ENCODE results near the gene PDE8B.

The PDE8B gene

DNA sequence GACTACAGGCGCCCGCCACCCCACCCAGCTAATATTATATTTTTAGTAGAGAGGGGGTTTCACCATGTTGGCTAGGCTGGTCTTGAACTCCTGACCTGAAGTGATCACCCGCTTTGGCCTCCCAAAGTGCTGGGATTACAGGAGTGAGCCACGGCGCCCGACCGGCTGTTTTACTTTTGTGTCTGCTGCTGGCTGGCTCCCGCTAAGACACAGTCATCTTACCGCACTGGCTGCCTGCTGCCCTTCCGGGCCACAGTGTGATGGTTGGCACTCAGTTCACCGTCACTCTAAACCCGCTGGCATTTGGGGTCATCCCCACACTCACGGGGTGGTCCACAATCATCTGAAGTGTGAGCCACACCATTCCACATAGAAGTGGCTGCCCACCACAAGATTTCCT lies 188.0 kb downstream of the PDE8B start:
- TF ChIP-seq CREB1 (IDR thresholded peaks at IDR 0.05; ENCODE audit: low read depth) (no peak), TCF12 (IDR thresholded peaks at IDR 0.05; ENCODE audit: low read depth) (no peak)

DNA sequence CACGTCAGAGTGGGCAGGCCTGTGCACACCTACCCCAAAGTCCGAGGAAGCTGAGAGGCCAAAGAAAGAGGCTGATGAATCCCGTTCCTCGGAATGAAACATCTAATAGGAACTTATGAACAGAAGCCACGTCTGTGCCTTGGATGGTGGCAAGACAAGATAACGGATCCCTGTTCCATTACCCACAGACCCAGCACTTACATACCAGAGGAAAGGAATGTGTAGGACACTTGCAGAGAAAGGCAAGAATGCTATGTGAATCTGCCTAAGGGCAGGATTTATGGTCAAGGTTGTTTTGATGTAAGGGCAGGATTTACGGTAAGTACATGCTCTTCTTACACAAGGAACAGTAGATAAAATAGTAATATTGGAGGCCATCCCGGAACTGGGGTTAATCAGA lies 188.4 kb downstream of the PDE8B start:
- TF ChIP-seq ZBTB7A (IDR thresholded peaks at IDR 0.05; ENCODE audit: low read depth), result no peak
- no peak for TF ChIP-seq YY1 (IDR thresholded peaks at IDR 0.05; ENCODE audit: low read depth)
- TF ChIP-seq, protein P1, sequence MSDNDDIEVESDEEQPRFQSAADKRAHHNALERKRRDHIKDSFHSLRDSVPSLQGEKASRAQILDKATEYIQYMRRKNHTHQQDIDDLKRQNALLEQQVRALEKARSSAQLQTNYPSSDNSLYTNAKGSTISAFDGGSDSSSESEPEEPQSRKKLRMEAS (IDR thresholded peaks at IDR 0.05), result no peak
- TF ChIP-seq, protein P2, sequence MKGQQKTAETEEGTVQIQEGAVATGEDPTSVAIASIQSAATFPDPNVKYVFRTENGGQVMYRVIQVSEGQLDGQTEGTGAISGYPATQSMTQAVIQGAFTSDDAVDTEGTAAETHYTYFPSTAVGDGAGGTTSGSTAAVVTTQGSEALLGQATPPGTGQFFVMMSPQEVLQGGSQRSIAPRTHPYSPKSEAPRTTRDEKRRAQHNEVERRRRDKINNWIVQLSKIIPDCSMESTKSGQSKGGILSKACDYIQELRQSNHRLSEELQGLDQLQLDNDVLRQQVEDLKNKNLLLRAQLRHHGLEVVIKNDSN (IDR thresholded peaks at IDR 0.05), result no peak
- no peak for TF ChIP-seq EP300 (IDR thresholded peaks at IDR 0.05; ENCODE audit: borderline replicate concordance)
- no peak for TF ChIP-seq TCF12 (IDR thresholded peaks at IDR 0.05; ENCODE audit: low read depth)
- TF ChIP-seq, protein P3, sequence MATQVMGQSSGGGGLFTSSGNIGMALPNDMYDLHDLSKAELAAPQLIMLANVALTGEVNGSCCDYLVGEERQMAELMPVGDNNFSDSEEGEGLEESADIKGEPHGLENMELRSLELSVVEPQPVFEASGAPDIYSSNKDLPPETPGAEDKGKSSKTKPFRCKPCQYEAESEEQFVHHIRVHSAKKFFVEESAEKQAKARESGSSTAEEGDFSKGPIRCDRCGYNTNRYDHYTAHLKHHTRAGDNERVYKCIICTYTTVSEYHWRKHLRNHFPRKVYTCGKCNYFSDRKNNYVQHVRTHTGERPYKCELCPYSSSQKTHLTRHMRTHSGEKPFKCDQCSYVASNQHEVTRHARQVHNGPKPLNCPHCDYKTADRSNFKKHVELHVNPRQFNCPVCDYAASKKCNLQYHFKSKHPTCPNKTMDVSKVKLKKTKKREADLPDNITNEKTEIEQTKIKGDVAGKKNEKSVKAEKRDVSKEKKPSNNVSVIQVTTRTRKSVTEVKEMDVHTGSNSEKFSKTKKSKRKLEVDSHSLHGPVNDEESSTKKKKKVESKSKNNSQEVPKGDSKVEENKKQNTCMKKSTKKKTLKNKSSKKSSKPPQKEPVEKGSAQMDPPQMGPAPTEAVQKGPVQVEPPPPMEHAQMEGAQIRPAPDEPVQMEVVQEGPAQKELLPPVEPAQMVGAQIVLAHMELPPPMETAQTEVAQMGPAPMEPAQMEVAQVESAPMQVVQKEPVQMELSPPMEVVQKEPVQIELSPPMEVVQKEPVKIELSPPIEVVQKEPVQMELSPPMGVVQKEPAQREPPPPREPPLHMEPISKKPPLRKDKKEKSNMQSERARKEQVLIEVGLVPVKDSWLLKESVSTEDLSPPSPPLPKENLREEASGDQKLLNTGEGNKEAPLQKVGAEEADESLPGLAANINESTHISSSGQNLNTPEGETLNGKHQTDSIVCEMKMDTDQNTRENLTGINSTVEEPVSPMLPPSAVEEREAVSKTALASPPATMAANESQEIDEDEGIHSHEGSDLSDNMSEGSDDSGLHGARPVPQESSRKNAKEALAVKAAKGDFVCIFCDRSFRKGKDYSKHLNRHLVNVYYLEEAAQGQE (IDR thresholded peaks at IDR 0.05; ENCODE audit: low read depth), result no peak

DNA sequence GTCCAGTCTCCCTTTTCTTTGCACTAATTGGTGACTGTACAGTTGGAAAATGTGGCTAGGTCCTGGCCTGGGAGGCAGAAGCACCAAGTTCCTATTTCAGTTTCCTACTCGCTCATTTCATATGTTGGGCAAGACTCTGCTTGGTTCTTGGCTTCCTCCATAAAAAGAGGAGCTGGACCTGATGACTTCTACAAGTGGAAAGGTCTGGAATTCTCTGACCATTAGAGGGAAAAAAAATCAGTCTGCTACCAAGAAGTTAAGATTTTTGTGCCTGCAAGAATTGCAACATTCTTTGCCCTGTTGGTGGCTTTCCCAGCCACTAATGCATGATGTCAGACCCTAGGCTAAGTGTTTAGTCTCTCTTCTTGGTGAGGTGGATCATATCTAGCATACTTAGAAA lies 190.2 kb downstream of the PDE8B start:
- TF ChIP-seq TEAD4 (IDR thresholded peaks at IDR 0.05) (no peak), TAF1 (IDR thresholded peaks at IDR 0.05; ENCODE audit: low read depth) (no peak), NFIC (IDR thresholded peaks at IDR 0.05) (no peak), CREB1 (IDR thresholded peaks at IDR 0.05; ENCODE audit: low read depth) (no peak), RAD21 (IDR thresholded peaks at IDR 0.05; ENCODE audit: low read depth) (no peak), EGR1 (IDR thresholded peaks at IDR 0.05) (no peak), FOXM1 (IDR thresholded peaks at IDR 0.05; ENCODE audit: borderline replicate concordance, low read depth) (no peak)
- TF ChIP-seq, protein P3 (IDR thresholded peaks at IDR 0.05; ENCODE audit: low read depth), result no peak
- TF ChIP-seq, protein P2 (IDR thresholded peaks at IDR 0.05), result no peak

DNA sequence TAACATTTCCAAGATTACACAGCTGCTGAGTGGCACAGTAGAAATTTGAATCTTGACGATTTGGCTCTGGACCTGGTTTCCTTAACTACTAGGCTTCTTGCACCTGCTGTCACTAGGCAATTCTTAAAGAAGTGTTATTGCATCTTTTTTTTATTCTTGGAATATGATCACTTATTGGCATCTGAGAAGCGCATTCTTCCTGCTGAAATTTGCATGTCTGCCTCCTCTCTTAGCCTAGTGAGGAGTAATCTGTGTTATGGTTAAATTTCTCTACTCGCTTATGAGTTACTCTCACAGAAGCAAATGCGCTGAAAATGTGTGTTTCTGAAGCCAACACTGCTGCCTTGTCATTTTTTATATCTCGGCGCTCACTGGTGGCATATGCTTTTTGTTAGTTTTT lies 192.3 kb downstream of the PDE8B start:
- no peak for TF ChIP-seq FOXM1 (IDR thresholded peaks at IDR 0.05; ENCODE audit: borderline replicate concordance, low read depth)
- TF ChIP-seq, protein P3 (IDR thresholded peaks at IDR 0.05; ENCODE audit: low read depth), result no peak
- no peak for TF ChIP-seq CEBPB (IDR thresholded peaks at IDR 0.05)
- no peak for TF ChIP-seq CREB1 (IDR thresholded peaks at IDR 0.05; ENCODE audit: low read depth)
- TF ChIP-seq TEAD4 (IDR thresholded peaks at IDR 0.05), result no peak
- no peak for TF ChIP-seq EGR1 (IDR thresholded peaks at IDR 0.05)
- no peak for TF ChIP-seq NFIC (IDR thresholded peaks at IDR 0.05)
- TF ChIP-seq, protein P1 (IDR thresholded peaks at IDR 0.05), result no peak
- TF ChIP-seq, protein P2 (IDR thresholded peaks at IDR 0.05), result no peak
- TF ChIP-seq EP300 (IDR thresholded peaks at IDR 0.05; ENCODE audit: borderline replicate concordance), result no peak
- TF ChIP-seq ZBTB7A (IDR thresholded peaks at IDR 0.05; ENCODE audit: low read depth), result no peak
- no peak for TF ChIP-seq RAD21 (IDR thresholded peaks at IDR 0.05; ENCODE audit: low read depth)
- no peak for TF ChIP-seq TAF1 (IDR thresholded peaks at IDR 0.05; ENCODE audit: low read depth)
- TF ChIP-seq TCF12 (IDR thresholded peaks at IDR 0.05; ENCODE audit: low read depth), result no peak
- no peak for TF ChIP-seq YY1 (IDR thresholded peaks at IDR 0.05; ENCODE audit: low read depth)

DNA sequence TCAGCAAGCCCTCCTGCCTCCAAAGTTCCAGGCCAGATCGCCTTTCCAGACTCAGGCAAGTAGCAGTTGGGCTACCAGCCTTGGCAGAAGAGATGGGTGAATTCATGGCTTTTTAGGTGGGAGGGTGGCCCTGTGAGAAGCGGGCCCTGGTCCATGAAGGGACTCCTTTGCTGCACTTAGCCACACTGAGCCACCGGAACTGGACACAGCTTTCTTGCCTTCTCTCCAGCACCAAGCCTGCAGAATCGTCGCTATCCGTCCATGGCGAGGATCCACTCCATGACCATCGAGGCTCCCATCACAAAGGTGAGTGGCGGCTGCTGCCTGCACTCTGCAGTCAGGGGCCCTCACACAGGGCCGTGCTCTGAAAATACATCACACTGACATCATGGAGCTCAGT lies 196.7 kb downstream of the PDE8B start:
- TF ChIP-seq, protein P1 (IDR thresholded peaks at IDR 0.05), result no peak
- TF ChIP-seq NFIC (IDR thresholded peaks at IDR 0.05), result no peak
- TF ChIP-seq, protein P3 (IDR thresholded peaks at IDR 0.05; ENCODE audit: low read depth), result no peak
- no peak for TF ChIP-seq EGR1 (IDR thresholded peaks at IDR 0.05)

All from Ishikawa (cell line).